KMS-11 (cell line): ENCODE measurements around the gene PRDX1.
"Not testable (repeated sequence)": the region's sequence is repeated elsewhere in the genome, so short reads cannot be mapped to it uniquely, and the experiment has no call there.

Experiments
- H2AFZ ChIP-seq: fragments of 200-600 bp; sonication (generic); 2 replicates; pipeline ENCODE4 v1.6.1; 2016; ENCODE audit warnings: antibody characterized with exemption, mixed run types, low read depth
- H3K27ac ChIP-seq: fragments of 200-600 bp; sonication (generic); 2 replicates; pipeline ENCODE4 v1.6.1; 2016; ENCODE audit warnings: mild to moderate bottlenecking, mixed run types
- H3K27me3 ChIP-seq: fragments of 200-600 bp; sonication (generic); 2 replicates; pipeline ENCODE4 v1.6.1; 2017; ENCODE audit warnings: mild to moderate bottlenecking, low read depth, mixed run types, moderate library complexity; ENCODE audit not compliant: insufficient read depth
- H3K36me3 ChIP-seq: fragments of 200-600 bp; sonication (generic); 2 replicates; pipeline ENCODE4 v1.6.1; 2017; ENCODE audit warnings: mild to moderate bottlenecking, mixed run types; ENCODE audit not compliant: insufficient read depth
- H3K4me1 ChIP-seq: fragments of 200-600 bp; sonication (generic); 2 replicates; pipeline ENCODE4 v1.6.1; 2016; ENCODE audit warnings: mild to moderate bottlenecking, low read depth, mixed run types; ENCODE audit not compliant: poor library complexity, severe bottlenecking
- H3K4me2 ChIP-seq: fragments of 200-600 bp; sonication (generic); 2 replicates; pipeline ENCODE4 v1.7.0; 2016; ENCODE audit warnings: mild to moderate bottlenecking, mixed run types
- H3K4me3 ChIP-seq: fragments of 200-600 bp; sonication (generic); IDR thresholded peaks from 2 replicates; pipeline ENCODE4 v1.6.1; 2017; ENCODE audit warnings: low read depth, low read length, mixed read lengths; ENCODE audit not compliant: insufficient read depth
- H3K79me2 ChIP-seq: fragments of 200-600 bp; sonication (generic); 2 replicates; pipeline ENCODE4 v1.6.1; 2016; ENCODE audit warnings: low read depth, mixed run types; ENCODE audit not compliant: insufficient read depth
- H3K9ac ChIP-seq: fragments of 200-600 bp; sonication (generic); 2 replicates; pipeline ENCODE4 v1.6.1; 2016; ENCODE audit warnings: mild to moderate bottlenecking, mixed run types
- H4K20me1 ChIP-seq: fragments of 200-600 bp; sonication (generic); 2 replicates; pipeline ENCODE4 v1.6.1; 2016; ENCODE audit warnings: mild to moderate bottlenecking, mixed run types; ENCODE audit not compliant: insufficient read depth
- CTCF ChIP-seq: fragments of 200-600 bp; sonication (generic); conservative IDR thresholded peaks from 2 replicates; pipeline ENCODE4 v1.6.1; 2017; ENCODE audit warnings: low read depth, mild to moderate bottlenecking, antibody characterized with exemption, low read length, moderate library complexity, mixed read lengths

The PRDX1 gene

GRCh38 chr1:45535988-45536766, 14.5 kb upstream of the PRDX1 start:
- Histone ChIP-seq H3K36me3 (no peaks in the 10 kb centered on the region), H3K27ac (no peak overlapping the region), H2AFZ (no peak overlapping the region), H4K20me1 (no peaks in the 10 kb centered on the region), H3K9ac (no peak overlapping the region), H3K27me3 (no peaks in the 10 kb centered on the region), H3K4me1 (no peaks in the 10 kb centered on the region), H3K4me2 (no peak overlapping the region), H3K79me2 (no peaks in the 10 kb centered on the region), H3K4me3 (no peak overlapping the region)
- TF ChIP-seq CTCF: no peak

DNA sequence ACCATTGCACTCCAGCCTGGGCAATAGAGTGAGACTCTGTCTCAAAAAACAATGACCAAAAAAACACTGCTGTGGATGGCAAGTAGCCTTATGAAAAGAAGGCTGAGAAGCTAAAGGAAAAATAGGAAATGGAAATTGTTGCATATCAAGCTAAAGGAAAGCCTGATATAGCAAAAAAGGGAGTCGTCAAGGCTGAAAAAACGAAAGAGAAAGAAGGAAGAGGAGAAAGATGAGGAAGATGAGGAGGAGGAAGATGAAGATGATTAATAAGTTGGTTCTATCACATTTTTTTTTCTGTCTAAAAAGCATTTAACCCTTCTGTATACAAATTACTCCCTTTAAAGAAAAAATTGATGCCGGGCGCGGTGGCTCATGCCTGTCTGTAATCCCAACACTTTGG, 10.2 kb upstream of the PRDX1 start:
- H3K36me3 ChIP-seq: no peaks in the 10 kb centered on the region
- no peak overlapping the region for H3K4me3 ChIP-seq
- no peaks in the 10 kb centered on the region for H3K27me3 ChIP-seq
- no peak for TF ChIP-seq CTCF
- no peak overlapping the region for H3K9ac ChIP-seq
- H3K4me2 ChIP-seq: no peak overlapping the region
- no peaks in the 10 kb centered on the region for H3K4me1 ChIP-seq
- no peak overlapping the region for H3K27ac ChIP-seq
- no peaks in the 10 kb centered on the region for H3K79me2 ChIP-seq
- no peaks in the 10 kb centered on the region for H4K20me1 ChIP-seq
- H2AFZ ChIP-seq: no peak overlapping the region

DNA sequence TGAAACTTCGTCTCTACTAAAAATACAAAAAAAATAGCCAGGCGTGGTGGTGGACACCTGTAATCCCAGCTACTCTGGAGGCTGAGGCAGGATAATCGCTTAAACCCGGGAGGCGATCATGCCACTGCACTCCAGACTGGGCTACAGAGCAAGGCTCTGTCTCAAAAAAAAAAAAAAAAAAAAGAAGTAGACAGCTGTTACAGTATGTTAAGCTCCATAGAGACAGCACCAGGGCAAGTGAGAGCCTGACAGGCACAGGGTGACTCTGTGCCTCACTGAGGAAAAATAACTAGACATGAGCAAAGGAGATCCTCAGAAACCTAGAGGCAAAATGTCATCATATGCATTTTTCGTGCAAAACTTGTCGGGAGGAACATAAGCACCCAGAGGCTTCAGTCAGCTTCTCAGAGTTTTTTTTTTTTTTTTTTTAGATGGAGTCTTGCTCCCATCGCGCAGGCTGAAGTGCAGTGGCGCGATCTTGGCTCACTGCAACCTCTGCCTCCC, 9.0 kb upstream of the PRDX1 start:
- TF ChIP-seq CTCF: no peak
- no peak overlapping the region for H3K9ac ChIP-seq
- no peaks in the 10 kb centered on the region for H3K79me2 ChIP-seq
- H3K4me3 ChIP-seq: no peak overlapping the region
- no peak overlapping the region for H2AFZ ChIP-seq
- no peak overlapping the region for H3K27ac ChIP-seq
- no peaks in the 10 kb centered on the region for H4K20me1 ChIP-seq
- no peak overlapping the region for H3K4me2 ChIP-seq
- no peaks in the 10 kb centered on the region for H3K27me3 ChIP-seq
- H3K4me1 ChIP-seq: no peaks in the 10 kb centered on the region
- no peaks in the 10 kb centered on the region for H3K36me3 ChIP-seq

GRCh38 chr1:45526135-45526644, 4.5 kb upstream of the PRDX1 start:
- H3K4me3 ChIP-seq: no peak overlapping the region
- no peaks in the 10 kb centered on the region for H3K27me3 ChIP-seq
- H3K4me1 ChIP-seq: peaks cover 11% of the 10 kb centered on the region
- peaks cover 9% of the 10 kb centered on the region for H3K79me2 ChIP-seq
- H2AFZ ChIP-seq: no peak overlapping the region
- H3K36me3 ChIP-seq: no peaks in the 10 kb centered on the region
- no peak overlapping the region for H3K27ac ChIP-seq
- no peak overlapping the region for H3K9ac ChIP-seq
- no peaks in the 10 kb centered on the region for H4K20me1 ChIP-seq
- no peak overlapping the region for H3K4me2 ChIP-seq
- no peak for TF ChIP-seq CTCF

- not testable (repeated sequence) for H3K27ac ChIP-seq, H3K36me3 ChIP-seq, H2AFZ ChIP-seq, H3K27me3 ChIP-seq, H3K4me3 ChIP-seq, H4K20me1 ChIP-seq, H3K4me2 ChIP-seq, H3K9ac ChIP-seq
- H3K79me2 ChIP-seq: peaks cover 31% of the 10 kb centered on the region
- peaks cover 22% of the 10 kb centered on the region for H3K4me1 ChIP-seq
These were observed 2.3 kb upstream of the PRDX1 start for GRCh38 chr1:45523975-45524374.

DNA sequence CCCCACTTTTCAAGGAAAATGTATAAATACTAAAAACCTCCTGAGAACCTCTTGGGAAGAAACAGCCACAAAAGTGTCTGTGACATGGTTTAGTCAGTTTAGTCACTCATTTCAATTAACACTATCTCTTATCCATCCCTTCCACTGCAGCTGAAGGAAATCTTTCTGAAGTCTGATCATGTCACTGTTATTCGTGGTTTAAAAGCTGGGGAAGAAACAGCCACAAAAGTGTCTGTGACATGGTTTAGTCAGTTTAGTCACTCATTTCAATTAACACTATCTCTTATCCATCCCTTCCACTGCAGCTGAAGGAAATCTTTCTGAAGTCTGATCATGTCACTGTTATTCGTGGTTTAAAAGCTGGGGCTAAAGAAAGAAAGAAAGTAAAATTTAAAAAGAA, 1.8 kb upstream of the PRDX1 start:
- not testable (repeated sequence) for H3K4me2 ChIP-seq, H2AFZ ChIP-seq
- peaks cover 36% of the 10 kb centered on the region for H3K79me2 ChIP-seq

More for the DNA sequence above, 1.8 kb upstream of the PRDX1 start:
- Histone ChIP-seq H4K20me1 (0 out of 2 replicates have a peak, but pooled peaks cover 12% of the 10 kb centered on the region), H3K4me1 (peaks cover 27% of the 10 kb centered on the region)
- not testable (repeated sequence) for H3K9ac ChIP-seq, H3K4me3 ChIP-seq, H3K27me3 ChIP-seq, H3K36me3 ChIP-seq, H3K27ac ChIP-seq
